ENCODE results near the gene ANKRD40. TPM values are rescaled to one million over a fixed set of nuclear protein-coding genes. Genes with fewer than 3 reads are reported as not detected.

Gene ANKRD40
- total RNA-seq, 1 experiment from 2014 or later = 72.0 TPM

GRCh38 chr17:50664788-50665458 lies 42.8 kb downstream of the ANKRD40 start:
- ATAC-seq = no peak
- no TSS peak for BruUV-seq (replicated peaks)

GRCh38 chr17:50663812-50664374 lies 43.8 kb downstream of the ANKRD40 start:
- H3K4me1 ChIP-seq (ENCODE audit: control insufficient read depth in 1 of 2, insufficient read depth in 2 of 2, low read length in 2 of 2) = peaks cover 65 to 91% of the 10 kb centered on the region in 2 experiments
- CTCF ChIA-PET = no interaction called here

More at GRCh38 chr17:50664788-50665458, 42.8 kb downstream of the ANKRD40 start:
- DNase-seq (ENCODE audit: low read depth, low spot score) = no peak
- ChIA-PET POLR2A (no interaction called here), CTCF (no interaction called here), RAD21 (ENCODE audit: low non-redundant PET in 1 of 2, low total read pairs in 2 of 2, uncharacterized antibody in 2 of 2, unreplicated experiment in 2 of 2) (interaction anchor here in 1 of 2 experiments (0.7 kb wide), 1 partner anchor 144 kb away, joined by 5 read pairs; no protein-coding TSS in a partner anchor)
- Histone ChIP-seq H4K20me1 (ENCODE audit: insufficient read depth) (no peaks in the 10 kb centered on the region), H3K27me3 (ENCODE audit: insufficient read depth, low read length) (no peaks in the 10 kb centered on the region), H2AFZ (ENCODE audit: low read depth, low read length, poor library complexity, severe bottlenecking) (no peak overlapping the region), H3K36me3 (ENCODE audit: control insufficient read depth in 1 of 2, insufficient read depth in 2 of 2, low read length in 2 of 2) (no peaks in the 10 kb centered on the region), H3K79me2 (ENCODE audit: insufficient read depth, low read length) (no peaks in the 10 kb centered on the region), H3K9me3 (ENCODE audit: control insufficient read depth in 1 of 2, insufficient read depth in 1 of 2, low read depth in 1 of 2, low read length in 2 of 2) (no peaks in the 10 kb centered on the region), H3K9me2 (ENCODE audit: insufficient read depth) (no peaks in the 10 kb centered on the region), H3K27ac (ENCODE audit: low read depth, low read length) (no peak overlapping the region), H3K4me1 (ENCODE audit: control insufficient read depth in 1 of 2, insufficient read depth in 2 of 2, low read length in 2 of 2) (peaks cover 56 to 88% of the 10 kb centered on the region in 2 experiments), H3K4me3 (replicated peaks in 1 of 2; ENCODE audit: low read depth in 1 of 2, low read length in 2 of 2) (no peak overlapping the region), H3K9ac (ENCODE audit: low read length) (no peak overlapping the region), H3K4me2 (ENCODE audit: low read length) (no peak overlapping the region)
- no peak for TF ChIP-seq CEBPB (IDR thresholded peaks at IDR 0.05; ENCODE audit: low read depth)
- TF ChIP-seq RAD21 (IDR thresholded peaks at IDR 0.05; ENCODE audit: low read depth) = no peak
- intact Hi-C loops (cut with micrococcal nuclease) = no loop called here

More at GRCh38 chr17:50663812-50664374, 43.8 kb downstream of the ANKRD40 start:
- no peak overlapping the region for H3K4me2 ChIP-seq (ENCODE audit: low read length)
- H3K4me3 ChIP-seq (replicated peaks in 1 of 2; ENCODE audit: low read depth in 1 of 2, low read length in 2 of 2) = no peak overlapping the region
- DNase-seq (ENCODE audit: low read depth, low spot score) (no peak), ATAC-seq (no peak)
- intact Hi-C loops (cut with micrococcal nuclease) = no loop called here
- H3K9me2 ChIP-seq (ENCODE audit: insufficient read depth) = no peaks in the 10 kb centered on the region
- H3K27ac ChIP-seq (ENCODE audit: low read depth, low read length) = no peak overlapping the region
- H3K9me3 ChIP-seq (ENCODE audit: control insufficient read depth in 1 of 2, insufficient read depth in 1 of 2, low read depth in 1 of 2, low read length in 2 of 2) = no peaks in the 10 kb centered on the region
- no peak for TF ChIP-seq POLR2AphosphoS5 (IDR thresholded peaks at IDR 0.05; ENCODE audit: low read depth, low read length)
- no peak for TF ChIP-seq SIN3A (IDR thresholded peaks at IDR 0.05; ENCODE audit: low read depth)
- no peak for TF ChIP-seq JUND (IDR thresholded peaks at IDR 0.05)
- TF ChIP-seq ATF3 (IDR thresholded peaks at IDR 0.05) = no peak
- no peak for TF ChIP-seq SRF (IDR thresholded peaks at IDR 0.05; ENCODE audit: low read depth)
- no peak overlapping the region for H2AFZ ChIP-seq (ENCODE audit: low read depth, low read length, poor library complexity, severe bottlenecking)
- no peaks in the 10 kb centered on the region for H3K79me2 ChIP-seq (ENCODE audit: insufficient read depth, low read length)
- H3K27me3 ChIP-seq (ENCODE audit: insufficient read depth, low read length) = no peaks in the 10 kb centered on the region
- ChIA-PET RAD21 (ENCODE audit: low non-redundant PET in 1 of 2, low total read pairs in 2 of 2, uncharacterized antibody in 2 of 2, unreplicated experiment in 2 of 2) (no interaction called here), POLR2A (no interaction called here)
- no peaks in the 10 kb centered on the region for H3K36me3 ChIP-seq (ENCODE audit: control insufficient read depth in 1 of 2, insufficient read depth in 2 of 2, low read length in 2 of 2)
- H3K9ac ChIP-seq (ENCODE audit: low read length) = no peak overlapping the region
- BruUV-seq (replicated peaks) = no TSS peak
- H4K20me1 ChIP-seq (ENCODE audit: insufficient read depth) = no peaks in the 10 kb centered on the region
